ENCODE measurements around the gene FOXM1. TPM values are rescaled to one million over a fixed set of nuclear protein-coding genes. Genes with fewer than 3 reads are reported as not detected.

FOXM1 gene
- total and polyA plus RNA-seq, 12 donors: 0.79 to 8.6 (median 2.3) TPM

GRCh38 chr12:2904260-2904659, 27.3 kb upstream of the FOXM1 start:
- H3K27ac ChIP-seq: no peak overlapping the region

GRCh38 chr12:2902272-2902880, 25.4 kb upstream of the FOXM1 start:
- peaks cover 0 to 9% of the 10 kb centered on the region in 2 donors for H3K4me1 ChIP-seq (replicated peaks in 1 of 2)
- no peak overlapping the region for H3K4me3 ChIP-seq
- TF ChIP-seq, protein P1, sequence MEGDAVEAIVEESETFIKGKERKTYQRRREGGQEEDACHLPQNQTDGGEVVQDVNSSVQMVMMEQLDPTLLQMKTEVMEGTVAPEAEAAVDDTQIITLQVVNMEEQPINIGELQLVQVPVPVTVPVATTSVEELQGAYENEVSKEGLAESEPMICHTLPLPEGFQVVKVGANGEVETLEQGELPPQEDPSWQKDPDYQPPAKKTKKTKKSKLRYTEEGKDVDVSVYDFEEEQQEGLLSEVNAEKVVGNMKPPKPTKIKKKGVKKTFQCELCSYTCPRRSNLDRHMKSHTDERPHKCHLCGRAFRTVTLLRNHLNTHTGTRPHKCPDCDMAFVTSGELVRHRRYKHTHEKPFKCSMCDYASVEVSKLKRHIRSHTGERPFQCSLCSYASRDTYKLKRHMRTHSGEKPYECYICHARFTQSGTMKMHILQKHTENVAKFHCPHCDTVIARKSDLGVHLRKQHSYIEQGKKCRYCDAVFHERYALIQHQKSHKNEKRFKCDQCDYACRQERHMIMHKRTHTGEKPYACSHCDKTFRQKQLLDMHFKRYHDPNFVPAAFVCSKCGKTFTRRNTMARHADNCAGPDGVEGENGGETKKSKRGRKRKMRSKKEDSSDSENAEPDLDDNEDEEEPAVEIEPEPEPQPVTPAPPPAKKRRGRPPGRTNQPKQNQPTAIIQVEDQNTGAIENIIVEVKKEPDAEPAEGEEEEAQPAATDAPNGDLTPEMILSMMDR (IDR thresholded peaks at IDR 0.05): no peak
- H3K27me3 ChIP-seq: no peaks in the 10 kb centered on the region
- intact Hi-C loops (cut with DNase I): no loop called here
- DNase-seq: peak in 2 of 7 donors; percentile 22 to 25
- no peaks in the 10 kb centered on the region for H3K9me3 ChIP-seq (replicated peaks in 1 of 3)
- no peaks in the 10 kb centered on the region for H3K36me3 ChIP-seq (replicated peaks in 1 of 2)
- WGBS, 4 donors: 33 to 40% (median 37%) methylated on average over 4 of the region's 4 CpGs
- peak overlapping the region in 1 of 5 donors; percentile 20 for H3K27ac ChIP-seq

More at GRCh38 chr12:2904260-2904659, 27.3 kb upstream of the FOXM1 start:
- DNase-seq: no peak
- H3K36me3 ChIP-seq (replicated peaks in 1 of 2): no peaks in the 10 kb centered on the region
- H3K4me3 ChIP-seq: no peak overlapping the region
- 71 to 83% (median 80%) methylated on average over 2 of the region's 2 CpGs for WGBS, 4 donors
- H3K4me1 ChIP-seq (replicated peaks in 1 of 2): peaks cover 0 to 9% of the 10 kb centered on the region in 2 donors
- intact Hi-C loops (cut with DNase I): no loop called here
- no peaks in the 10 kb centered on the region for H3K27me3 ChIP-seq
- TF ChIP-seq, protein P1 (IDR thresholded peaks at IDR 0.05): no peak
- TF ChIP-seq POLR2A (IDR thresholded peaks at IDR 0.05): no peak
- H3K9me3 ChIP-seq (replicated peaks in 1 of 3): no peaks in the 10 kb centered on the region

- intact Hi-C loops (cut with DNase I): no loop called here
Observed at GRCh38 chr12:2900642-2901041, 23.7 kb upstream of the FOXM1 start.

DNA sequence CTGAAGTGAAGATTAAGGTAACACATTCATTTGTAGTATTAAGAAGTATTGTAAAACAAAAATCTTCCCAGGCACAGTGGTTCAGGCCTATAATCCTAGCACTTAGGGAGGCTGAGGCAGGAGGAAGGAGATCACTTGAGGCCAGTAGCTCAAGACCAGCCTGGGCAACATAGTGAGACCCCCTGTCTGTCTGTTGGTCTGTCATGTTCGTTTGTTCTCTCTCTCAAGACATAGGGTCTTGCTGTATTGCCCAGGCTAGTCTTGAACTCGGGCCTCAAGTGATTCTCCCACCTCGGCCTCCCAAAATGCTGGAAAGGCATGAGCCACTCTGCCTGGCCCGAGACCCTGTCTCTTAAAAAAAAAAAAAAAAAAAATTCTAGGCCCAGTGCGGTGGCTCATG, 20.4 kb upstream of the FOXM1 start:
- peaks cover 13 to 39% of the 10 kb centered on the region in 2 donors for H3K4me1 ChIP-seq (replicated peaks in 1 of 2)
- no peaks in the 10 kb centered on the region for H3K9me3 ChIP-seq (replicated peaks in 1 of 3)
- TF ChIP-seq, protein P1 (IDR thresholded peaks at IDR 0.05): no peak
- no peak for TF ChIP-seq POLR2A (IDR thresholded peaks at IDR 0.05)
- H3K36me3 ChIP-seq (replicated peaks in 1 of 2): no peaks in the 10 kb centered on the region
- H3K4me3 ChIP-seq: no peak overlapping the region
- intact Hi-C loops (cut with DNase I): no loop called here
- H3K27ac ChIP-seq: no peak overlapping the region
- H3K27me3 ChIP-seq: no peaks in the 10 kb centered on the region
- WGBS, 4 donors: 96 to 100% (median 98%) methylated on average over 5 of the region's 5 CpGs
- DNase-seq: no peak

More at GRCh38 chr12:2900642-2901041, 23.7 kb upstream of the FOXM1 start:
- Histone ChIP-seq H3K36me3 (replicated peaks in 1 of 2) (no peaks in the 10 kb centered on the region), H3K9me3 (replicated peaks in 1 of 3) (no peaks in the 10 kb centered on the region), H3K4me1 (replicated peaks in 1 of 2) (peaks cover 0 to 15% of the 10 kb centered on the region in 2 donors), H3K27ac (no peak overlapping the region), H3K27me3 (no peaks in the 10 kb centered on the region), H3K4me3 (no peak overlapping the region)
- DNase-seq: no peak
- no peak for TF ChIP-seq POLR2A (IDR thresholded peaks at IDR 0.05)
- WGBS, 4 donors: 94 to 97% (median 95%) methylated on average over 8 of the region's 8 CpGs

DNA sequence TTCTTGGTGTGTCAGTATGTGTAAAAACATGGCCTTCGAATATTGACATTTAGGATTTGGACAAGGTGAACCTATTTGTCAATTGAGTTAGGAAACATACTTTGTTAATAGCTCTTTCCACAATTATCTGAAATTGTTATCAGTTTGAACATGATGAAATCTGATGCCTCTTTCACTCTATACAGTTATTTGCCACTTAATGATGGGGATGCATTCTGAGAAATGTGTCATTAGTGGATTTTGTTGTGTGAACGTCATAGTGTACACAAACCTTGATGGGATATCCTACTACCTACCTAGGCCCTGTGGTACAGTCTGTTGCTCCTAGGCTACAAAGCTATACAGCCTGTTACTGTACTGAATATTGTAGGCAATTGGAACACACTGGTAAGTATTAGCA, 18.5 kb upstream of the FOXM1 start:
- no peak overlapping the region for H3K4me3 ChIP-seq
- intact Hi-C loops (cut with DNase I): no loop called here
- H3K4me1 ChIP-seq (replicated peaks in 1 of 2): peaks cover 22 to 43% of the 10 kb centered on the region in 2 donors
- DNase-seq: no peak
- H3K9me3 ChIP-seq (replicated peaks in 1 of 3): no peaks in the 10 kb centered on the region
- no peak for TF ChIP-seq POLR2A (IDR thresholded peaks at IDR 0.05)
- TF ChIP-seq, protein P1 (IDR thresholded peaks at IDR 0.05): no peak
- 37 to 63% (median 51%) methylated on average over 2 of the region's 2 CpGs for WGBS, 4 donors
- no peaks in the 10 kb centered on the region for H3K27me3 ChIP-seq
- peak overlapping the region in 2 of 5 donors; percentile 47 to 54 for H3K27ac ChIP-seq
- no peaks in the 10 kb centered on the region for H3K36me3 ChIP-seq (replicated peaks in 1 of 2)
